Pancreas (tissue), 10 donors: Measurements from ENCODE around the gene PXMP4. TPM values are rescaled to one million over a fixed set of nuclear protein-coding genes. Genes with fewer than 3 reads are reported as not detected.
A peak's percentile ranks its signal among the peaks of the same experiment; 100 is the strongest.

Experiments used
- ATAC-seq, 4 donors: fragments of 200-7000 bp; cut with Tn5 transposase; one replicate each; pipeline versions ENCODE4 v1.8.0 to v1.9.1; 2020; ENCODE audit warnings: mild to moderate bottlenecking in 4 of 4, moderate library complexity in 4 of 4
- DNase-seq, 6 donors: peaks; one replicate each; pipeline ENCODE4 v3.0.0-alpha.2; 2020
- FAIRE-seq: peaks from 2 replicates; lab custom pipeline; 2012; peaks lifted over from hg19 to GRCh38; lab: Jason Lieb, UNC
- H3K27ac ChIP-seq, 4 donors: fragments of 200-600 bp; sonication (generic); 1 replicate in 3 of 4; 2 replicates in 1 of 4; pipeline versions ENCODE4 v1.5.0 to v1.8.0; 2020
- H3K27me3 ChIP-seq, 4 donors: fragments of 200-600 bp; one replicate each; pipeline ENCODE4 v1.8.0; 2021
- H3K36me3 ChIP-seq, 3 donors: fragments of 200-600 bp; sonication (generic) in 1 of 3; one replicate each; pipeline versions ENCODE4 v1.5.0 to v1.8.0; 2020 to 2021
- H3K4me1 ChIP-seq, 3 donors: fragments of 200-600 bp; one replicate each; pipeline ENCODE4 v1.8.0; 2021
- H3K4me3 ChIP-seq, 4 donors: fragments of 200-600 bp; sonication (generic) in 2 of 4; one replicate each; pipeline versions ENCODE4 v1.5.0 to v1.8.0; 2020 to 2021
- H3K9me3 ChIP-seq, 4 donors: fragments of 200-600 bp; one replicate each; pipeline ENCODE4 v1.8.0; 2021
- CTCF ChIP-seq, 4 donors: fragments of 200-600 bp; sonication (generic) in 3 of 4; IDR thresholded peaks; one replicate each; pipeline versions ENCODE4 v1.5.0 to v1.8.0; 2021; ENCODE audit warnings: antibody characterized with exemption in 4 of 4
- WGBS, 2 donors: extraction: QIAGEN DNeasy Blood & Tissue Kit; methylation state at CpG; one replicate each; pipeline ENCODE4 v1.1.7; 2013; 5-methylcytosine and 5-hydroxymethylcytosine counted together
- intact Hi-C, 3 donors: fragments of 100-400 bp; cut with DNase I; formaldehyde crosslinking; loops; one replicate each; pipeline versions ENCODE4 v1.11.1 to v1.14.2; 2022
- polyA plus RNA-seq, 2 donors: library from polyadenylated mRNA; stranded (reverse); fragments of 200-250 nt; gene quantifications; one replicate each; pipeline ENCODE4 v1.2.3, GENCODE V29; 2013
- total RNA-seq, 6 donors: library from RNA; stranded (reverse); fragmentation: NEBNext Ultra II Directional in 4 of 6; extraction: Animal tissue kit (Norgen Biotek cat#: 25700) in 4 of 6; gene quantifications; one replicate each; pipeline versions ENCODE4 v1.2.1 to v1.2.4, GENCODE V29; 2021 to 2023
- donor health status: healthy with polysubstance abuse.
- donor health status: DM: no; HTN: no; CAD: no; lungs with moderate emphysema.
- donor health status: DM: no; HTN: no; CAD: no.
- donor health status: control.
- donor health status: control.
- donor health status: Bipolar disorder and iron deficiency.
- donor health status: DM: yes; HTN: yes; CAD: no.
- donor health status: DM: no; HTN: no; CAD: no.
- donor health status: DM: no; HTN: no; CAD: no.
- donor health status: DM: yes; HTN: yes; CAD: no.

Gene PXMP4
- total and polyA plus RNA-seq, 8 donors, result 2.1 to 8.2 (median 5.4) TPM

DNA sequence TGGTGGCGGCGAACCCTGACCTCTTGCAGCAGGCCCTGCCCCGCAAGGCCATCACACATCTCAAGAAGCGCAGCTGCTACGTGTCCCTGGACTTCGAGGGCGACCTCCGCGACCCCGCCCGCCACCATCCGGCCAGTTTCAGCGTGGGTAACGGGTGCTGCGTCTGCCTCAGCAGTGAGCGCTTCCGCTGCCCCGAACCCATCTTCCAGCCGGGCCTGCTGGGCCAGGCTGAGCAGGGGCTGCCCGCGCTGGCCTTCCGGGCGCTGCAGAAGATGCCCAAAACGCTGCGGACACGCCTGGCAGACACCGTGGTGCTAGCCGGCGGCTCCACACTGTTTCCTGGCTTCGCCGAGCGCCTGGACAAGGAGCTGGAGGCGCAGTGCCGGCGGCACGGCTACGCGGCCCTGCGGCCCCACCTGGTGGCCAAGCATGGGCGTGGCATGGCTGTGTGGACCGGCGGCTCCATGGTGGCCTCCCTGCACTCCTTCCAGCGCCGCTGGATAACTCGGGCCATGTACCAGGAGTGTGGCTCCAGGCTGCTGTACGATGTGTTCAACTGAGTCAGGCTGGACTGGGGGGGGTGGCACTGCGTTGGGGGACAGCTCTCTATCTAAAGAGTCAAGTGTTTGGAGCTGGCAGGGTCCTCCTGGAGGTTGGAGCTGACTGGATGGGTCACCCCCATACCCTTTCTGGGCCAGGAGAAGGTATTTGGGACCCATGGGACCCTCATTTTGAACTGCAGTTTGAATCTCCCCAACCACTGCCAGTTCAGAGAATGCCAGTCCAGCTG lies 52.2 kb downstream of the PXMP4 start:
- WGBS, 2 donors, result 2 to 20% methylated on average over 45 to 47 of the region's 47 CpGs
- DNase-seq, result peak; percentile 75 to 95 (median 87)
- Histone ChIP-seq H3K9me3 (no peaks in the 10 kb centered on the region), H3K4me3 (peak overlapping the region; percentile 39 to 75 (median 45)), H3K27me3 (no peaks in the 10 kb centered on the region), H3K4me1 (peaks cover 0 to 17% (median 7%) of the 10 kb centered on the region in 3 donors), H3K36me3 (no peaks in the 10 kb centered on the region), H3K27ac (peak overlapping the region; percentile 79 to 96 (median 92))
- FAIRE-seq, result no peak
- peak; percentile 70 to 87 (median 86) for TF ChIP-seq CTCF (IDR thresholded peaks at IDR 0.05)
- peak; percentile 61 to 77 (median 72) for ATAC-seq
- intact Hi-C loops, result no loop called here

- no peak for TF ChIP-seq CTCF (IDR thresholded peaks at IDR 0.05)
- Histone ChIP-seq H3K4me1 (peaks cover 0 to 17% (median 7%) of the 10 kb centered on the region in 3 donors), H3K4me3 (peak overlapping the region; percentile 39 to 75 (median 45)), H3K36me3 (no peaks in the 10 kb centered on the region), H3K27ac (peak overlapping the region; percentile 79 to 96 (median 92)), H3K9me3 (no peaks in the 10 kb centered on the region), H3K27me3 (no peaks in the 10 kb centered on the region)
- ATAC-seq (peak; percentile 24 to 45 (median 34)), FAIRE-seq (no peak), DNase-seq (peak; percentile 65 to 90 (median 80))
- 1 to 10% methylated on average over 35 to 55 of the region's 55 CpGs for WGBS, 2 donors
- intact Hi-C loops, result no loop called here
Measured at GRCh38 chr20:33667245-33667675, 52.9 kb downstream of the PXMP4 start.

- Histone ChIP-seq H3K36me3 (no peaks in the 10 kb centered on the region), H3K9me3 (no peaks in the 10 kb centered on the region), H3K4me1 (peaks cover 0 to 17% (median 7%) of the 10 kb centered on the region in 3 donors), H3K4me3 (peak within 1 kb of the TSS; percentile 39 to 75 (median 45)), H3K27me3 (no peaks in the 10 kb centered on the region), H3K27ac (peak within 1 kb of the TSS; percentile 79 to 96 (median 92))
- intact Hi-C loops, result no loop called here
- TF ChIP-seq CTCF (IDR thresholded peaks at IDR 0.05), result peak in 1 of 4 donors; percentile 14
- 1 to 11% methylated on average over 50 of the region's 50 CpGs for WGBS, 2 donors
- peak; percentile 97 to 99 (median 98) for DNase-seq
- FAIRE-seq, result peak; percentile 67
- ATAC-seq, result peak; percentile 73 to 83 (median 80)
Measured at GRCh38 chr20:33666293-33667244, 53.5 kb downstream of the PXMP4 start, which contains the start of gene ACTL10. Gene ACTL10, plus strand, starts transcription at chr20:33666943. Its CDS starts 555 bp downstream, at chr20:33667498.

DNA sequence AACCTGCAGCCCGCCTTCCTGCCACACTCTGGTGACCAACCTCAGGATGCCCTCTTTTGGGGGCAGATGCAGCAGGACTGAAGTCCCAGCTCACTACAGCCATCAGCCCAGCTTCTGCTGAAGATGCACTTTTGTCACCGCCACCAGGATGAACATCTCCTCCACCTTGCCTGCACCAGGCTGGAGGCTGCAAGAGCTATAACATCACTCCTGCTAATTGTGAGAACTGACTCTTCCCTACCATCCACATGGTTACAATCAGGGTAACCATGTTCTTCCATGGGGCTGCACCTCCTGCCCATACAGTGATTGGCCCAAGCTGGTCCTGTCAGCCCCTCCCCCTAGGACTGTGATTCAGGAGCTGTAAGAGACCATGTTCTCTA lies 55.4 kb downstream of the PXMP4 start:
- no peak for ATAC-seq
- peaks cover 0 to 17% (median 7%) of the 10 kb centered on the region in 3 donors for H3K4me1 ChIP-seq
- WGBS, 2 donors, result 97 to 100% methylated on average over 2 of the region's 2 CpGs
- H3K36me3 ChIP-seq, result no peaks in the 10 kb centered on the region
- TF ChIP-seq CTCF (IDR thresholded peaks at IDR 0.05), result no peak
- H3K9me3 ChIP-seq, result no peaks in the 10 kb centered on the region
- no peak overlapping the region for H3K27ac ChIP-seq
- no peak overlapping the region for H3K4me3 ChIP-seq
- peak in 3 of 6 donors; percentile 9 to 50 (median 28) for DNase-seq
- intact Hi-C loops, result loop anchor here in 1 of 3 donors (5.0 kb wide), 1 partner anchor 202 kb away; no protein-coding TSS in a partner anchor
- H3K27me3 ChIP-seq, result no peaks in the 10 kb centered on the region
- no peak for FAIRE-seq
